H9 (cell line): ENCODE results near the gene NFIX. TPM values are rescaled to one million over a fixed set of nuclear protein-coding genes. Genes with fewer than 3 reads are reported as not detected.

Experiments used
- DNase-seq: peaks from one replicate; pipeline ENCODE4 v3.0.0-alpha.2; 2017
- H2AFZ ChIP-seq: one replicate; pipeline ENCODE4 v1.6.1; 2013; ENCODE audit warnings: mild to moderate bottlenecking, low read length, control low read depth, moderate library complexity
- H2AK5ac ChIP-seq: 2 replicates; pipeline ENCODE4 v1.6.1; 2013; ENCODE audit warnings: low read length, control low read depth, mixed read lengths; ENCODE audit not compliant: insufficient read length
- H2BK120ac ChIP-seq: one replicate; pipeline ENCODE4 v1.6.1; 2013; ENCODE audit warnings: low read depth, mild to moderate bottlenecking, low read length, control low read depth, inconsistent platforms; ENCODE audit not compliant: poor library complexity, severe bottlenecking
- H2BK12ac ChIP-seq: 2 replicates; pipeline ENCODE4 v1.6.1; 2013; ENCODE audit warnings: low read length, control low read depth, mixed read lengths, low read depth; ENCODE audit not compliant: insufficient read length
- H2BK15ac ChIP-seq: 2 replicates; pipeline ENCODE4 v1.6.1; 2013; ENCODE audit warnings: low read depth, low read length, control low read depth
- H2BK20ac ChIP-seq: one replicate; pipeline ENCODE4 v1.6.1; 2013; ENCODE audit warnings: low read depth, mild to moderate bottlenecking, low read length, control low read depth, inconsistent platforms; ENCODE audit not compliant: poor library complexity, severe bottlenecking
- H2BK5ac ChIP-seq: 2 replicates; pipeline ENCODE4 v1.6.1; 2013; ENCODE audit warnings: low read length, control low read depth, mixed read lengths; ENCODE audit not compliant: insufficient read length
- H3K14ac ChIP-seq: 2 replicates; pipeline ENCODE4 v1.6.1; 2013; ENCODE audit warnings: low read length, control low read depth; ENCODE audit not compliant: insufficient read depth
- H3K18ac ChIP-seq: 2 replicates; pipeline ENCODE4 v1.6.1; 2013; ENCODE audit warnings: low read depth, mild to moderate bottlenecking, mixed read lengths, low read length, control low read depth; ENCODE audit not compliant: insufficient read length
- H3K23ac ChIP-seq: 2 replicates; pipeline ENCODE4 v1.6.1; 2013; ENCODE audit warnings: low read length, control low read depth, mixed read lengths, low read depth; ENCODE audit not compliant: insufficient read length
- H3K23me2 ChIP-seq: 2 replicates; pipeline ENCODE4 v1.6.1; 2013; ENCODE audit warnings: low read depth, mild to moderate bottlenecking, mixed read lengths, low read length, control low read depth; ENCODE audit not compliant: insufficient read length, poor library complexity, severe bottlenecking
- H3K27ac ChIP-seq: 2 replicates; pipeline ENCODE4 v1.5.1; 2013; ENCODE audit warnings: low read length, control low read depth, mixed read lengths, low read depth; ENCODE audit not compliant: insufficient read length
- H3K27me3 ChIP-seq: 2 replicates; pipeline ENCODE4 v1.6.1; 2013; ENCODE audit warnings: low read length, control low read depth, inconsistent platforms; ENCODE audit not compliant: insufficient read depth
- H3K4ac ChIP-seq: 2 replicates; pipeline ENCODE4 v1.6.1; 2013; ENCODE audit warnings: low read depth, mild to moderate bottlenecking, control low read depth, inconsistent platforms, low read length, moderate library complexity
- H3K4me1 ChIP-seq: 2 replicates; pipeline ENCODE4 v1.6.1; 2013; ENCODE audit warnings: low read length, control low read depth, inconsistent platforms; ENCODE audit not compliant: insufficient read depth
- H3K4me2 ChIP-seq: 2 replicates; pipeline ENCODE4 v1.6.1; 2013; ENCODE audit warnings: low read length, control low read depth, mixed read lengths; ENCODE audit not compliant: insufficient read length, insufficient read depth
- H3K56ac ChIP-seq: 2 replicates; pipeline ENCODE4 v1.6.1; 2013; ENCODE audit warnings: low read depth, mild to moderate bottlenecking, mixed read lengths, low read length, control low read depth; ENCODE audit not compliant: insufficient read length
- H3K79me1 ChIP-seq: 2 replicates; pipeline ENCODE4 v1.6.1; 2013; ENCODE audit warnings: low read depth, mild to moderate bottlenecking, moderate library complexity, low read length, control low read depth, inconsistent platforms; ENCODE audit not compliant: insufficient read depth, poor library complexity, severe bottlenecking
- H3K79me2 ChIP-seq: 2 replicates; pipeline ENCODE4 v1.6.1; 2013; ENCODE audit warnings: low read length, control low read depth, inconsistent platforms; ENCODE audit not compliant: insufficient read depth
- H3K9ac ChIP-seq: 2 replicates; pipeline ENCODE4 v1.6.1; 2013; ENCODE audit warnings: low read length, control low read depth, mixed read lengths; ENCODE audit not compliant: insufficient read length; ENCODE audit errors: extremely low read depth
- H3K9me3 ChIP-seq: one replicate; pipeline ENCODE4 v1.6.1; 2013; ENCODE audit warnings: low read depth, low read length, inconsistent platforms; ENCODE audit not compliant: control insufficient read depth
- H3T11ph ChIP-seq: one replicate; pipeline ENCODE4 v1.6.1; 2013; ENCODE audit warnings: mild to moderate bottlenecking, low read length, control low read depth, inconsistent platforms
- H4K20me1 ChIP-seq: one replicate; pipeline ENCODE4 v1.6.1; 2013; ENCODE audit not compliant: control insufficient read depth, insufficient read length, insufficient read depth
- H4K5ac ChIP-seq: 2 replicates; pipeline ENCODE4 v1.6.1; 2013; ENCODE audit warnings: low read depth, mild to moderate bottlenecking, mixed read lengths, low read length, control low read depth; ENCODE audit not compliant: insufficient read length
- H4K8ac ChIP-seq: replicated peaks from 2 replicates; pipeline ENCODE4 v1.6.1; 2013; ENCODE audit warnings: low read length, control low read depth, mixed read lengths, low read depth; ENCODE audit not compliant: insufficient read length
- H4K91ac ChIP-seq: 2 replicates; pipeline ENCODE4 v1.6.1; 2013; ENCODE audit warnings: low read depth, mild to moderate bottlenecking, moderate library complexity, mixed read lengths, low read length, control low read depth; ENCODE audit not compliant: insufficient read length
- H3K27ac Mint-ChIP-seq, 3 experiments: 2 replicates in 2 of 3; 3 replicates in 1 of 3; pipeline ENCODE4 v1.8.0; 2020 to 2021; ENCODE audit warnings: mixed read lengths in 3 of 3, mild to moderate bottlenecking in 1 of 3, moderate library complexity in 1 of 3
- H3K27me3 Mint-ChIP-seq: 2 replicates; pipeline ENCODE4 v1.8.0; 2021; ENCODE audit warnings: low read depth, mild to moderate bottlenecking, moderate library complexity, mixed read lengths
- H3K36me3 Mint-ChIP-seq, 3 experiments: 2 replicates in 2 of 3; 3 replicates in 1 of 3; pipeline ENCODE4 v1.8.0; 2020 to 2021; ENCODE audit warnings: low read depth in 3 of 3, mixed read lengths in 3 of 3; ENCODE audit not compliant: insufficient read depth in 1 of 3
- H3K4me1 Mint-ChIP-seq, 2 experiments: 2 replicates each; pipeline ENCODE4 v1.8.0; 2020; ENCODE audit warnings: mixed read lengths in 2 of 2
- H3K4me3 Mint-ChIP-seq, 2 experiments: 2 replicates in 1 of 2; 3 replicates in 1 of 2; pipeline ENCODE4 v1.8.0; 2020 to 2021; ENCODE audit warnings: mild to moderate bottlenecking in 2 of 2, mixed read lengths in 2 of 2, moderate library complexity in 1 of 2
- H3K9me3 Mint-ChIP-seq, 2 experiments: 2 replicates in 1 of 2; 3 replicates in 1 of 2; pipeline ENCODE4 v1.8.0; 2020; ENCODE audit warnings: mild to moderate bottlenecking in 2 of 2, mixed read lengths in 2 of 2, moderate library complexity in 1 of 2
- WGBS: extraction: QIAGEN DNeasy Blood & Tissue Kit; methylation state at CpG from one replicate; pipeline ENCODE4 v1.1.7; 2013; ENCODE audit warnings: missing lambda C conversion rate, low lambda C conversion rate, mixed read lengths; ENCODE audit not compliant: insufficient read length; ENCODE audit errors: extremely low coverage; 5-methylcytosine and 5-hydroxymethylcytosine counted together
- total RNA-seq: library from RNA; stranded (reverse); gene quantifications from 2 replicates; pipeline ENCODE4 v1.2.1, GENCODE V29; 2021
- TF ChIP-seq, protein P1 (sequence below): fragments of 200-600 bp; sonication (generic); conservative IDR thresholded peaks from 3 replicates; pipeline ENCODE4 v1.8.0; 2021; ENCODE audit warnings: antibody characterized with exemption, mild to moderate bottlenecking

NFIX gene
- total RNA-seq, 1 experiment from 2014 or later, result 0.31 TPM

DNA sequence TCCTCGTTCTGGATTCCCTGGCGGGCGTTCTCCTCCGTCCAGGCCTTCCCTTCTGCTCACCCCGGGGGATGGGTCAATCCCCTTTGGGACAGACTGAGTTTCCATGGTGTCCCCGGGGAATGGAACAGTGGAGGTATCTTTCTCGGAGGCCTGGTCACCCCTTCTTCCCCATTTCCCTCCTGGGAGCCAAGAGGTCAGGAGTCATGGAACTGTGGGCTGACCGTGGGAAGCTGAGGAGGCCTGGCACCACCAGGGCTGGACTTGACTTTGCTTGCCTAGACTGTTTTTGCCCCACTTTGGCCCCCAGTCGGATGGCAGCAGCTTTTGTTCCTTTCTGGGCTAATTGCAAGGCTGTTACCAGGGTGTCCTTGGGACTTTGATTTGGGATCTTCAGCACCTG is 124.8 kb downstream of the NFIX start:
- DNase-seq, result peak; percentile 13
- no peak overlapping the region for H2AFZ ChIP-seq
- H2BK5ac ChIP-seq, result no peak overlapping the region
- no peak overlapping the region for H2BK15ac ChIP-seq
- Mint-ChIP-seq H3K36me3 (peaks cover 10 to 53% (median 42%) of the 10 kb centered on the region in 3 experiments; a peak in 6 of 7 replicates), H3K4me3 (peak overlapping the region; percentile 82 to 93), H3K27me3 (no peaks in the 10 kb centered on the region), H3K27ac (no peak overlapping the region), H3K4me1 (peaks cover 52 to 56% of the 10 kb centered on the region in 2 experiments), H3K9me3 (peaks cover 0 to 1% of the 10 kb centered on the region in 2 experiments; a peak in 2 of 5 replicates)
- H3K23me2 ChIP-seq, result peaks cover 11% of the 10 kb centered on the region
- no peak overlapping the region for H3K23ac ChIP-seq
- H3K9me3 ChIP-seq, result no peaks in the 10 kb centered on the region
- H3K79me2 ChIP-seq, result peaks cover 62% of the 10 kb centered on the region
- no peak overlapping the region for H3K9ac ChIP-seq
- peaks cover 11% of the 10 kb centered on the region; the same call in 1 of the 2 replicates for H3K4me1 ChIP-seq
- H2BK12ac ChIP-seq, result no peak overlapping the region
- H3K18ac ChIP-seq, result no peak overlapping the region
- no peak overlapping the region for H2AK5ac ChIP-seq
- H4K20me1 ChIP-seq, result no peaks in the 10 kb centered on the region
- H3T11ph ChIP-seq, result no peak overlapping the region
- H4K5ac ChIP-seq, result no peak overlapping the region
- WGBS, result no CpG with 5 or more reads among the region's 9 CpGs
- no peak overlapping the region for H3K56ac ChIP-seq
- no peak overlapping the region for H3K27ac ChIP-seq
- no peaks in the 10 kb centered on the region for H3K27me3 ChIP-seq
- H4K91ac ChIP-seq, result no peak overlapping the region
- H2BK20ac ChIP-seq, result no peak overlapping the region
- TF ChIP-seq, protein P1, sequence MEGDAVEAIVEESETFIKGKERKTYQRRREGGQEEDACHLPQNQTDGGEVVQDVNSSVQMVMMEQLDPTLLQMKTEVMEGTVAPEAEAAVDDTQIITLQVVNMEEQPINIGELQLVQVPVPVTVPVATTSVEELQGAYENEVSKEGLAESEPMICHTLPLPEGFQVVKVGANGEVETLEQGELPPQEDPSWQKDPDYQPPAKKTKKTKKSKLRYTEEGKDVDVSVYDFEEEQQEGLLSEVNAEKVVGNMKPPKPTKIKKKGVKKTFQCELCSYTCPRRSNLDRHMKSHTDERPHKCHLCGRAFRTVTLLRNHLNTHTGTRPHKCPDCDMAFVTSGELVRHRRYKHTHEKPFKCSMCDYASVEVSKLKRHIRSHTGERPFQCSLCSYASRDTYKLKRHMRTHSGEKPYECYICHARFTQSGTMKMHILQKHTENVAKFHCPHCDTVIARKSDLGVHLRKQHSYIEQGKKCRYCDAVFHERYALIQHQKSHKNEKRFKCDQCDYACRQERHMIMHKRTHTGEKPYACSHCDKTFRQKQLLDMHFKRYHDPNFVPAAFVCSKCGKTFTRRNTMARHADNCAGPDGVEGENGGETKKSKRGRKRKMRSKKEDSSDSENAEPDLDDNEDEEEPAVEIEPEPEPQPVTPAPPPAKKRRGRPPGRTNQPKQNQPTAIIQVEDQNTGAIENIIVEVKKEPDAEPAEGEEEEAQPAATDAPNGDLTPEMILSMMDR, result no peak
- no peak overlapping the region for H3K14ac ChIP-seq
- H4K8ac ChIP-seq, result no peak overlapping the region
- H3K4ac ChIP-seq, result no peak overlapping the region
- H3K4me2 ChIP-seq, result no peak overlapping the region
- peaks cover 2% of the 10 kb centered on the region for H3K79me1 ChIP-seq
- H2BK120ac ChIP-seq, result no peak overlapping the region
